Measurements from ENCODE around the gene ARL15. TPM values are rescaled to one million over a fixed set of nuclear protein-coding genes. Genes with fewer than 3 reads are reported as not detected.

The ARL15 gene
- total and polyA plus RNA-seq, 7 experiments from 2014 or later = 9.6 to 17.1 (median 13.6) TPM

GRCh38 chr5:54040018-54040417 is 270.4 kb downstream of the ARL15 start:
- Histone ChIP-seq H3K4me1 (ENCODE audit: control insufficient read depth in 2 of 2, insufficient read depth in 2 of 2, low read length in 2 of 2) (no peaks in the 10 kb centered on the region), H3K27ac (ENCODE audit: low read depth, low read length) (no peak overlapping the region), H3K36me3 (ENCODE audit: control insufficient read depth in 2 of 3, insufficient read depth in 3 of 3, low read length in 3 of 3) (no peaks in the 10 kb centered on the region), H3K4me3 (ENCODE audit: low read length) (no peak overlapping the region), H3K9me3 (ENCODE audit: control insufficient read depth in 2 of 3, low read length in 3 of 3) (no peaks in the 10 kb centered on the region), H3K27me3 (ENCODE audit: control insufficient read depth in 2 of 2, insufficient read depth in 2 of 2, low read length in 2 of 2) (no peaks in the 10 kb centered on the region)
- CTCF ChIA-PET = no interaction called here
- Mint-ChIP-seq H3K9me3 (no peaks in the 10 kb centered on the region), H3K4me3 (no peak overlapping the region), H3K27me3 (no peaks in the 10 kb centered on the region), H3K27ac (no peak overlapping the region), H3K4me1 (peaks cover 0 to 3% (median 0%) of the 10 kb centered on the region in 7 donors), H3K36me3 (peaks cover 0 to 10% (median 5%) of the 10 kb centered on the region in 5 donors)
- DNase-seq = no peak
- POLR2A ChIA-PET = no interaction called here
- no peak for ATAC-seq
- intact Hi-C loops (cut with micrococcal nuclease) = no loop called here

GRCh38 chr5:54037205-54037604 is 273.2 kb downstream of the ARL15 start:
- Histone ChIP-seq H3K27ac (ENCODE audit: low read depth, low read length) (no peak overlapping the region), H3K27me3 (ENCODE audit: control insufficient read depth in 2 of 2, insufficient read depth in 2 of 2, low read length in 2 of 2) (no peaks in the 10 kb centered on the region), H3K4me3 (ENCODE audit: low read length) (no peak overlapping the region), H3K4me1 (ENCODE audit: control insufficient read depth in 2 of 2, insufficient read depth in 2 of 2, low read length in 2 of 2) (no peaks in the 10 kb centered on the region), H3K9me3 (ENCODE audit: control insufficient read depth in 2 of 3, low read length in 3 of 3) (no peaks in the 10 kb centered on the region), H3K36me3 (ENCODE audit: control insufficient read depth in 2 of 3, insufficient read depth in 3 of 3, low read length in 3 of 3) (no peaks in the 10 kb centered on the region)
- peaks cover 0 to 4% (median 0%) of the 10 kb centered on the region in 7 donors for H3K4me1 Mint-ChIP-seq
- ATAC-seq (no peak), DNase-seq (no peak)
- intact Hi-C loops (cut with micrococcal nuclease) = no loop called here
- no peak overlapping the region for H3K27ac Mint-ChIP-seq
- peaks cover 0 to 16% (median 10%) of the 10 kb centered on the region in 5 donors for H3K36me3 Mint-ChIP-seq
- CTCF ChIA-PET = no interaction called here
- POLR2A ChIA-PET = no interaction called here
- H3K9me3 Mint-ChIP-seq = no peaks in the 10 kb centered on the region
- H3K4me3 Mint-ChIP-seq = no peak overlapping the region
- H3K27me3 Mint-ChIP-seq = no peaks in the 10 kb centered on the region

- intact Hi-C loops (cut with micrococcal nuclease) = no loop called here
- ChIA-PET CTCF (no interaction called here), POLR2A (interaction anchor here (0.8 kb wide), 1 partner anchor 70 kb away, joined by 3 read pairs; no protein-coding TSS in a partner anchor)
- H3K4me3 Mint-ChIP-seq = no peak overlapping the region
- Histone ChIP-seq H3K9me3 (ENCODE audit: control insufficient read depth in 2 of 3, low read length in 3 of 3) (no peaks in the 10 kb centered on the region), H3K27ac (ENCODE audit: low read depth, low read length) (no peak overlapping the region), H3K4me3 (ENCODE audit: low read length) (no peak overlapping the region), H3K27me3 (ENCODE audit: control insufficient read depth in 2 of 2, insufficient read depth in 2 of 2, low read length in 2 of 2) (no peaks in the 10 kb centered on the region), H3K4me1 (ENCODE audit: control insufficient read depth in 2 of 2, insufficient read depth in 2 of 2, low read length in 2 of 2) (no peaks in the 10 kb centered on the region), H3K36me3 (ENCODE audit: control insufficient read depth in 2 of 3, insufficient read depth in 3 of 3, low read length in 3 of 3) (no peaks in the 10 kb centered on the region)
- H3K4me1 Mint-ChIP-seq = peaks cover 0 to 4% (median 0%) of the 10 kb centered on the region in 7 donors
- ATAC-seq (no peak), DNase-seq (no peak)
- no peaks in the 10 kb centered on the region for H3K9me3 Mint-ChIP-seq
- H3K36me3 Mint-ChIP-seq = peaks cover 3 to 38% (median 22%) of the 10 kb centered on the region in 5 donors
- H3K27ac Mint-ChIP-seq = no peak overlapping the region
- H3K27me3 Mint-ChIP-seq = no peaks in the 10 kb centered on the region
Measured at GRCh38 chr5:54030981-54031380, 279.4 kb downstream of the ARL15 start.

DNA sequence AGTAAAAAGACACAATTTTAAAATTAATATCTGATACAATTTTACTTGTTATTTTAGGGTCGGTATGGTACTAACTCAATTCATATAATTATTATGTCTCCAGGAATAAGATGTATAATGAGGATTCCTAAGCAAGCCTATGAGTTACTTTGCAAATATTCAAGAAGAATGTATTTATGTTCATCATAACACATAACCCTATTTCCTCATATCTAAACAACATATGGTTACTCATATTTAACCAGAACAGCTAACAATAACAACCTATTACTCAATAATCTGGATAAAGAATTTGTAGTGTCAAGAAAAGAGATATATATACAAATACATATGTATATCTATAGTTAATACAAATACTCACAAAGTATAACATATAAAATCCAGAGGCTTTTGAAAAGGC is 285.9 kb downstream of the ARL15 start:
- H3K27ac ChIP-seq (ENCODE audit: low read depth, low read length) = no peak overlapping the region
- no peak for ATAC-seq
- H3K4me1 ChIP-seq (ENCODE audit: control insufficient read depth in 2 of 2, insufficient read depth in 2 of 2, low read length in 2 of 2) = peaks cover 0 to 8% of the 10 kb centered on the region in 2 donors
- Mint-ChIP-seq H3K4me1 (peaks cover 27 to 34% (median 31%) of the 10 kb centered on the region in 7 donors), H3K4me3 (no peak overlapping the region), H3K36me3 (peaks cover 0 to 24% (median 4%) of the 10 kb centered on the region in 5 donors), H3K27ac (no peak overlapping the region), H3K27me3 (no peaks in the 10 kb centered on the region), H3K9me3 (peaks cover 0 to 2% (median 0%) of the 10 kb centered on the region in 11 donors)
- intact Hi-C loops (cut with micrococcal nuclease) = loop anchor here in 1 of 2 donors (5.0 kb wide), 1 partner anchor 288 kb away; the partner anchor contains the start of gene ARL15
- no peak overlapping the region for H3K4me3 ChIP-seq (ENCODE audit: low read length)
- POLR2A ChIA-PET = no interaction called here
- CTCF ChIA-PET = no interaction called here
- no peaks in the 10 kb centered on the region for H3K36me3 ChIP-seq (ENCODE audit: control insufficient read depth in 2 of 3, insufficient read depth in 3 of 3, low read length in 3 of 3)
- no peak for DNase-seq
- no peaks in the 10 kb centered on the region for H3K9me3 ChIP-seq (ENCODE audit: control insufficient read depth in 2 of 3, low read length in 3 of 3)
- no peaks in the 10 kb centered on the region for H3K27me3 ChIP-seq (ENCODE audit: control insufficient read depth in 2 of 2, insufficient read depth in 2 of 2, low read length in 2 of 2)

DNA sequence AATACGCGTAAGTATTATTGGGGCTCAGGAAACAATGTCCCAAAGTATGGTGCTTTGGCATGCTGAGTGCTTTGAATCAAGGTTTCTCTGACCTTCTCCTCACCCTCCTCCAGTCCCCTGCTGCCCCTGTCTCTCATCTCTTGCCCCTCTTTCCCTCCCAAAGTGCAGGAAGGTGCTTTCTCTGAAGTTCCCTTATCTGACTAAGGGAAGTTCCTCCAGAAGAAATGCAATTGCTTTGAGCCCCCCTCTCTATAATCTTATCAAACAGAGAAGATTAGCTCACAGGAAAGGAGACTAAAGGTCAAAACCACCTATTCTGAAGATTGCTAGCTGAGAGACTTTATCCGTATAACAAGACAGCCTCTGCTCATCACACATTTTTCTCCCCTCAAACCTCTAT is 288.1 kb downstream of the ARL15 start:
- ChIA-PET POLR2A (no interaction called here), CTCF (no interaction called here)
- Mint-ChIP-seq H3K27ac (peak overlapping the region in 5 of 9 donors; percentile 29 to 85 (median 43)), H3K27me3 (no peaks in the 10 kb centered on the region), H3K4me3 (peak overlapping the region in 9 of 10 donors; percentile 2 to 90 (median 40)), H3K9me3 (peaks cover 0 to 2% (median 0%) of the 10 kb centered on the region in 11 donors), H3K4me1 (peaks cover 27 to 34% (median 31%) of the 10 kb centered on the region in 7 donors), H3K36me3 (peaks cover 4 to 27% (median 10%) of the 10 kb centered on the region in 5 donors)
- H3K4me1 ChIP-seq (ENCODE audit: control insufficient read depth in 2 of 2, insufficient read depth in 2 of 2, low read length in 2 of 2) = peaks cover 0 to 8% of the 10 kb centered on the region in 2 donors
- H3K9me3 ChIP-seq (ENCODE audit: control insufficient read depth in 2 of 3, low read length in 3 of 3) = no peaks in the 10 kb centered on the region
- intact Hi-C loops (cut with micrococcal nuclease) = loop anchor here in 1 of 2 donors (5.0 kb wide), 1 partner anchor 290 kb away; the partner anchor contains the start of gene ARL15
- H3K36me3 ChIP-seq (ENCODE audit: control insufficient read depth in 2 of 3, insufficient read depth in 3 of 3, low read length in 3 of 3) = no peaks in the 10 kb centered on the region
- H3K4me3 ChIP-seq (ENCODE audit: low read length) = no peak overlapping the region
- H3K27me3 ChIP-seq (ENCODE audit: control insufficient read depth in 2 of 2, insufficient read depth in 2 of 2, low read length in 2 of 2) = no peaks in the 10 kb centered on the region
- DNase-seq (no peak), ATAC-seq (no peak)
- H3K27ac ChIP-seq (ENCODE audit: low read depth, low read length) = no peak overlapping the region

- DNase-seq (no peak), ATAC-seq (no peak)
- Histone ChIP-seq H3K27me3 (ENCODE audit: control insufficient read depth in 2 of 2, insufficient read depth in 2 of 2, low read length in 2 of 2) (no peaks in the 10 kb centered on the region), H3K36me3 (ENCODE audit: control insufficient read depth in 2 of 3, insufficient read depth in 3 of 3, low read length in 3 of 3) (no peaks in the 10 kb centered on the region), H3K9me3 (ENCODE audit: control insufficient read depth in 2 of 3, low read length in 3 of 3) (no peaks in the 10 kb centered on the region), H3K4me1 (ENCODE audit: control insufficient read depth in 2 of 2, insufficient read depth in 2 of 2, low read length in 2 of 2) (peaks cover 0 to 8% of the 10 kb centered on the region in 2 donors), H3K4me3 (ENCODE audit: low read length) (no peak overlapping the region), H3K27ac (ENCODE audit: low read depth, low read length) (no peak overlapping the region)
- intact Hi-C loops (cut with micrococcal nuclease) = loop anchor here in 1 of 2 donors (5.0 kb wide), 1 partner anchor 291 kb away; the partner anchor contains the start of gene ARL15
- Mint-ChIP-seq H3K9me3 (peaks cover 0 to 2% (median 0%) of the 10 kb centered on the region in 11 donors), H3K27me3 (no peaks in the 10 kb centered on the region), H3K36me3 (peaks cover 7 to 33% (median 16%) of the 10 kb centered on the region in 5 donors), H3K4me3 (peak overlapping the region in 9 of 10 donors; percentile 4 to 90 (median 40)), H3K4me1 (peaks cover 28 to 34% (median 31%) of the 10 kb centered on the region in 7 donors), H3K27ac (peak overlapping the region in 7 of 9 donors; percentile 20 to 85 (median 29))
- POLR2A ChIA-PET = no interaction called here
- CTCF ChIA-PET = no interaction called here
Measured at GRCh38 chr5:54021431-54022164, 288.8 kb downstream of the ARL15 start.

Measured in naive thymus-derived CD4-positive, alpha-beta T cell (primary cell).